HG02970 (cell line): ENCODE results near the gene SBK1.

ENCODE experiments used
- ATAC-seq: cut with Tn5 transposase; IDR thresholded peaks from one replicate; pipeline ENCODE4 v1.9.1; 2021; ENCODE audit warnings: mild to moderate bottlenecking, moderate library complexity, moderate number of reproducible peaks; ENCODE audit not compliant: unreplicated experiment, low FRiP score

The SBK1 gene

DNA sequence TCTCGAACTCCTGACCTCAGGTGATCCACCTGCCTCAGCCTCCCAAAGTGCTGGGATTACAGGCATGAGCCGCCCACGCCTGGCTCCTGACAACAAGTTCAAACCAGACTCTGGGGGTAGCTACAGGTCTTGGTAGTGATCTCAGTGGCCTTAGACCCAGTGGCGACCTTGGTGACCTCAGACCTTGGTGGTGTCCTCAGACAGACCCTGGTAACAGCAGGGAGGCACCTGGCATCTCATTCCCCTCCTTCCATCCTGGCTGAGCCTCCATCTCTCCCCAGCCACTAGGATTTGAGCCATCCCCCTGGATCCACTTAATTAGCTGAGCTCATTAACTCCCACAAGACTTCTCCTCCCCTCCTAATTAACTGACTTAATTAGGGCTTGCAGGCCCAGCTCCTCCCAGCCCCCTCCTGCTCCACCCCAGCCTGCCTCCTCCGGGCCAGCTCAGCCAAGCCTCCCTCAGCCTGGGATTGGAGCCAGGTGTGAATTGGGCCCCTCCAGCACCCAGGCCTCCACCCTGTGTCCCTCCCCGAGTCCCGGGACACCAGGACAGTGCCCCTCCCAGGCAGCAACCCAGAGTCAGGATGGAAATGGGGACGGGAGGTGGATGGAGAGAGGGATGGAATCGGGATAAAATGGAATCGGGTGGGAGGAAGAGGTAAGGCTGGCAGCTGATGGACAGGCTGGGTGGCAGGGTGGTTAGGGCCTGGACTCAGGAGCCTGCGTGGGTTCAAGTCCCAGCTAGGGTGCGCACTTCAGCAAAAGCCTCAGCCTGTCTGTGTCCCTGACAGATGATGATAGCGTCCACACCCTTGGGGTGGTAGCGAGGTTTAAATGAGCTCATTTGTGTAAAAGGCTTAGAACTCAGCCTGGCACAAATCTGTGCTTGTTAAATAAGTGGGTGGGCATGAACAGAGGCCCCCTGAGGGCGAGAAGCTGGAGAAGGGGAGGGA is 11.2 kb upstream of the SBK1 start:
- no peak for ATAC-seq

DNA sequence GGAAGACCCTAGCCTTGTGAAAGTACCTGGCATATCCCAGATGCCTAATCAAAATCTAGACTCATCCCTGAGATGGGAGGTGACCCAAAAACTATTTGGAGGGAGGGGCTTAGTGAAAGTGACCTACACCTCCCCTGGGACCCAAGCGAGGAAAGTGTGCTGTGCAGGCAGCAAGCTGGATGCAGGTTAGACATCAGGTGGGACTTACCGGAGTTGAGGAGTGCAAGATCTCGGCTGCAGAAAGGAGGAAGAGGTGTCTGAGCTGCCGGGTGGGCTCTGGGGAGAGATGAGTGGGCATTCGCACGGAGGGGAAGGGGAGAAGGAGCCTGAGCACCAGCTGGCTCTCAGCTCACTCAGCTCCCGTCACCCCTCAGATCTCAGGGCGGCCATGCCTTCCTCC is 10.3 kb upstream of the SBK1 start:
- no peak for ATAC-seq

DNA sequence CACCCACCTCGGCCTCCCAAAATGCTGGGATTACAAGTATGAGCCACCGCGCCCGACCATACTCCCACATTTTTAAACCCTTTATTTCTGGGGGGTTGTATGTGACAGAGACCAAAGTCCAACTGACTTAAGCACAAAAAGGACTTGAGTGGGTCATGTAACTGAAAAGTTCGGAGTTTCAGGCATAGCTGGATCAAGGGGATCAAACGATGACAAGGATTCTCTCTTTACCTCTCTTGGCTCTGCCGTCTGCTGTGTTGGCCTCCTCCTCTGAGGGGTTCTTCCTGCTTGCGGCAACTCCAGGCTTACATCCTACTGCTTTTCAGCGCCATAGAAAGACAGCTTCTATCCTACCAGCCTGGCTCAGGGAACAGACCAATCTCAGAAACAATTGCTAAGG is 9.2 kb upstream of the SBK1 start:
- no peak for ATAC-seq

DNA sequence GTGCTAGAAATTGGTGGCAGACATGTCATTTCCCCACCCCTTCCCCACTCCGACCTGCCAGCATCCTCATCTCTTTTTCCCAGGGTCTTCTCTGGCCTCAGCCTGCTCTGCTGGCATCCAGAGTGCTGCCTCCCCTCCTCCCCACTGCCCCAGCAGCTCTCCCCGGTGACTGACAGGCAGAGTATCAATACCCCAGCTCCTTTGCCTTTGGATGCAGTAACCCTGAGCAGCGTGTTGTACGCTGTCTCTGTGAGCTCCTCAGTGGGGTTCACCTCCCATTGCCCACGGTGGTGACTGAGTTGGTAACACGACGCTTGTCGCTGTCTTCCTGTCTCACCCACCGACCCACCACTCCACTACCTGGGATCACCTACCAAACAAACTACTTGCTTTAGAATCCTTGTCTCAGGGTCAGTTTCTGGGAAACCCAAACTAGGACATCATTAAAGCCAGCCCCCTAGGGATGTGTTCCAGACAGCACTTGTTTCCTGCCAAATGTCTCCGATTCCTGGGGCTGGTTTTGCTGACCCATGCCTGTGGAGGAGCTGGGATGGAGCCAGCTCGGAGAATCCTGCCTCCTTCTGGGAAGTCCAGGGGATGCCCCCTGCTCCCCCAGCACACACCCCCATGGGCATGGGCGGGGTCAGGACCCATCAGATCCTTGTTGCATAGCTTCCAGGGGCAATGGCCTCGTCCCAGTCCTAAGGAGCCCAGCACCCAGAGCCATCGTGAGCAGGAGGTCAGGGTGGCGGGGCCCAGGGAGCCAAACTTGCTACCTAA is 8.3 kb upstream of the SBK1 start:
- no peak for ATAC-seq

DNA sequence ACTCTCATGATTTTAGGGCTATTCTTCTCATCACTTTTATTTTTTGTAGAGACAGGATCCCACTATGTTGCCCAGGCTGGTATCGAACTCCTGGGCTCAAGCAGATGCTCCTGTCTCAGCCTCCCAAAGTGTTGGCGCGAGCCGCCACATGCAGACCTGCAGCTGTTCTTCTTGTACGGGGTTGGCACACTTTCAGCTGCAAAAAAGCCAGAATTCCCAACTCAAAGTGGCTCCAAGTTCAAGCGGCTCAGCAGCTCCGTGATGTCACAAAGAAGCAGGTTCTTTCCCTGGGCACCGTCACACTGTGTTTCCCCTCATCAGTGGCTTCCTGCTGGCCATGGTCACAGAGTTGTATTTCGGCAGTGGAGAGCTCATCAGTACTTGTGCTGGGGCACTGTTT is 6.7 kb upstream of the SBK1 start:
- ATAC-seq: no peak

DNA sequence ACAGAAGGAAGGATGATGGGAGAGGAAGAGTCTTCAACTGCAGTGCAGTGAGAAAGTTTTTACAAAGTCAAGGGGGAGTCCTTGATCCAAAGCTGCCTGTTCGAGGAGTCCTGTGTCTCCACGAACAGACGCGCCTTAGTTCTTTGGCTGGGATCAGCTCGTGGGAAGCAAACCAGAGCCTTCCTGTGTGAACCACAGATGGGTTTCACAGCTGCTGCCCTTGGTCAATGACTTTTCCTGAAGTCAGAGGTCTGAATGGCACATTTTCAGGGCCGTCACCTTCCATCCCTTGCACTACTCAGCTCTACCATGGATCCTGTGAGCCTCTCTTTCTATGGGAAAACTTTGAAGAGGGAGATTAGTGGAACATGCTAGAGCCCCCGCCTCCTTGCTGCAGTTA is 4.2 kb upstream of the SBK1 start:
- no peak for ATAC-seq

DNA sequence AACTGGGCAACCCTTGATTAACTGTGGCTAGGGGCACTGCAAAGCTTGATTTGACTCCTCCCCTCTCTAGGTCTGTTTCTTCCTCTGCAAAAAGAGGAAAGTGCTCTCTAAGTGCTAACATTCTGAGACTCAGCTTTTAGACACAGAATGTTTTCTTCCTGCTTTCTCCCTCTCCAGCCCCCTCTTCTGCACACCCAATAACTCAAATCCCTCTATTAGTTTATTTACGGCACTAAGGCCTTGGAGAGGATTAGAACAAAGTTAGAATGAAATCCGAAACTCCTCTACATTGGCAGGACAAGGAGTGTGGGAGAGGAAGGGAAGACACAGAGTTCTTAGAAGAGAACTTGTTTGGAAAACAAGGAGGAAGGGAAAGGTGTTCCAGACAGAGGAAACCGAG is 3.3 kb upstream of the SBK1 start:
- ATAC-seq: no peak

DNA sequence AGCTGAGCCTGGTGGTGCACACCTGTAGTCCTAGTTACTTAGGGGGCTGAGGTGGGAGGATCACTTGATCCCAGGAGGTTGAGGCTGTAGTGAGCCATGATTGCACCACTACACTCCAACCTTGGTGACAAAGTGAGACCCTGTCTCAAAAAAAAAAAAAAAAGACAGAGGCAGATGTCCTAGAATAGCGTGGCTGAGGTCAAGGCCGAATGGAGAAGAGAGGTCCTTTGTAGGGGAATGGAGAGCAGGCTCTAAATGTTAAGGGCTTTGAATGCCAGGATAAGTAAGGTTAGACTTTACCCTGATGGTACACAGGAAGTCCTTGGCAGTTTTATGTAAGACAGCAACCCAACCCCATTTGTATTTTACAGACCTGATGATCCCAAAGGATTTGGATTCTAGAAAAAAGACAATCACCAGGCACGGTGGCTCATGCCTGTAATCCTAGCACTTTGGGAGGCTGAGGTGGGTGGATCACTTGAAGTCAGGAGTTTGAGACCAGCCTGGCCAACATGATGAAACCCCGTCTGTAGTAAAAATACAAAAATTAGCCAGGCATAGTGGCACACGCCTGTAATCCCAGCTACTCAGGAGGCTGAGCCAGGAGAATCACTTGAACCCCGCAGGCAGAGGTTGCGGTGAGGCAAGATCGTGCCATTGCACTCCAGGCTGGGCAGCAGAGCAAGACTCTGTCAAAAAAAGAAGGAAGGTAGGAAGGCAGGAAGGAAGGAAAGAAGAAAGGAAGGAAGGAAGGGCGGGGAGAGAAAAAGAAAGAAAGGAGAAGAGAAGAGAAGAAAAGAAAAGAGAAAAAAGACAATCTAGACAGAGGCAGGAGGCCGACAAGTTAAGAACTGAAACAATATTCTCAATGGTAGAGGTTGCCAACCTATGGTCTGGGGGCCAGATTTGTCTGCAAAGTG is 2.1 kb upstream of the SBK1 start:
- ATAC-seq: no peak

DNA sequence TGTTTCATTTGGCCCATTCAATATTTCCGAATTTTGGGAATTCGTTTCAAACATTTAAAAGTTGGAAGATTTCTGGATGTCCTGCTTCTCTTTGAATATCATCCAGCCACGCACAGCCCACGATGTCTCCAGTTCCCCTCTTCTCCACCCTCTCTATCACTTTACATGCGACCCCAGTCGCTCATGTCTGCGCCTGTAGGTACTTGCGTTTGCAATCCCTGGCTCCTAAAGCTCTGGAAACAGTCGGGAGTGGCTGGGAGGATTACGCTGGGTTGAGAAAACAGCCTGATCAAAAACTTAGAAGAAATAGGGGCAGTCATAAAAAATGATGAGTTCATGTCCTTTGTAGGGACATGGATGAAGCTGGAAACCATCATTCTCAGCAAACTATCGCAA is 1.5 kb upstream of the SBK1 start:
- ATAC-seq: no peak

DNA sequence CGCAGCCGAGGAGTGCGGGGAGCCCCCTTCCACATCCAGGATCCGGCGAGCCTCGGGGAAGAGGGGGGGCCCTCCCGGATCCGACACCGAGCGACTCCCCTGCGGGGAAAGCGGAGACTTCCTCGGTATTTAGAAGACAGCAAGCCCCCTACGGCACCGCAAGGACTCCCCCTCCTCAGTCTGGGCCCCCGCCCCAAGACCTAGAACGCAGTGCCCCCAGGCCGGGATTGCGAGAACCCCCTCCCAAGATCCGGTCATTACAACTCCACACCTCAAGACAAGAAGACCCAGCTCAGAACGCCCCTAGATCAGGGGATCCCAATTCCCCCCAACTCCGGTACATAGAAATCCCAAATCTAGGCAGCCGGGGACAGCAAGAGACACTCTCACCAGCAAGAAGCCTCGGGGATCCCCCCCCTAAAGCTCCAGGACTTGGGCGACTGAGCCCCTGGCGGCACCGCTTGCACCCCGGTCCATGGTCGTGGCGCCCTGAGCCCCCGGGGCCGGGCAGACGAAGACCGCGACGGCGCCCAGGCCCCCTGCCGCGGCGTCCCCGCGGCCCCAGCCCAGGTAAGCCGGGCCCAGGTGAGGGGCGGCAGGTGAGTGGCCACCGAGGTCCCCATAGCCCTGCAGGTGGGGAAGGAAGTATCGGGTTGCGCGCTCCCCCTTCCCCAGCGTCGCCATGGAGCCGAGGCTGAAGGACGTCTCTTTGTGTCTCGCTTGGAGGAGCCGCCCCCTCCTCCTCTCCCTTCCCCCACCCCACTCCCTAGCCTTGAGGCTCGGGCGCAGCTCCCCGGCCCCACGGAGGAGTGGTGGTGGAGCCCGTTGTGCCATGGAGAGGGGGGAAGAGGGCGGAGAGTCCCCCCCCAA is 641 bp downstream of the SBK1 start:
- ATAC-seq: no peak

DNA sequence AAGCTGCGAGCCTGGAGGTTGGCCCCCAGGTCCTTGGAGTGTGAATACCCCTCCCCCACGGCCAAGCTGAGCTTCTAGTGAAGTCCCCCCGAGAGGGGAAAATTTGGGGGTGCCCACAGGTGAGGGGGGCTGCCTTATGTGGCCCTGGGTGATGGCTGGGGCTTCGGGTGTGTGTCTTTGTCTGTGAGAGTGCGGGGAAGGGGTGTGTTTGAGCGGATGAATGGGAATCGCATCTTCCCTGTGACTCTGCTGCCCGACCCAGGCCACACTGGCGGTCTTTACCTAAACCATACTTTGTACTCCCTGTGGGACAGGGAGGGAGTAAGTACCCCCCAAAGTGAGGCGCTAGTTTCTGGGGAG is 1.3 kb downstream of the SBK1 start:
- ATAC-seq: no peak

DNA sequence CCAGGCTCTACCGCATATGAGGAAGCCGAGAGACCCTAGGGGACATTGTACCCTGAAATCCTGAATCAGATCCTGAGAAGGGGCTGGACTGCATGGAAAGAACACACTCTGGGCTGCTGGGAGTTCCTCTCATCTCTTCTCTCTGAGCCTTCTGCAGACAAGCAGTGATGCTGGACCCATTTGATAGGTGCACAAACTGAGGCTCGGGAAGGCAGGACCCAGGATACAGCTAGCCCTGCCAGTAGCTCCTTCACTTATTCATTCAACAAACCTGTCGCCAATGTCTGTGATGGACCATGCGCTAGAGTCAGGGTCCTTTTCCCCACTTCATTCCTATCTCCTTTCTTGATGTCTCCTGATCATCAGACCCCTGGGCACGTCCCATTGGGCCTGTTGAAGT is 1.9 kb downstream of the SBK1 start:
- ATAC-seq: no peak

DNA sequence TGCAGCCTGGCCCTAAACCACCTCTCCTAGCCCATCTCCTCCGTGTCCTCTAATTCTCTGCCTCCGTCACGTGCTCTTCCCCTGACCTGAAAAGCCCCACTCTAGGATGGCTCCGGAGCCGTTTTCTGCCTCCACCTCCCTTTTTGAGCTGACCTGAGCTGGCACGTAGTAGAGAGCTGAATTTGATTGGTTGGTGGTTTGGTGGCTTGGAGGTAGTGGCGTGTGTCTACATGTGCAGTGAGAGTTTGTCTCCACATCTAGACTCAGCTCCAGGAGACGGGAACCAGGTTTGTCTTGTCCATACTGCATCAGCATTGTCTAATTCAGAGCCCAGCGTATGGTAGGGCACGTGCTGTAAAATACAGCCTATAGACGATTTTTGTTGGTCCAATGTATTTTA is 3.0 kb downstream of the SBK1 start:
- ATAC-seq: no peak

DNA sequence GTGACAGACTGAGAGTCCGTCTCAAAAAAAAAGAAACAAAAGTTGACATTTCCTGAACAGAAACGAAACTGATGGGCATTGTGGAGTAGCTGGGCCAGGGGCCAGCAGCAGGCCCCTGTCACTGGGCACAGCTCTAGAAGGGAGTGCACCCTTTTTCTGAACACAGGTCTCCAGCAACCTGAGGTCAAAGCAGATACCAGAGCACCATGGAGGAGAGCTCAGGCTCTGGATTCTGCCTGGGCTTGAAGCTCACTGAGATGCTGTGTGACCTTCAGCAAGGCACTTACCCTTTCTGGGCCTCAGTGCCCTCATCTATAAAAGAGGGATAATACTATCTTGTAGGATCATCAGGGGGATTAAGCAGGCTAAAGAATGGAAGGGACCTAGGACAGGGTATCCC is 5.0 kb downstream of the SBK1 start:
- no peak for ATAC-seq

DNA sequence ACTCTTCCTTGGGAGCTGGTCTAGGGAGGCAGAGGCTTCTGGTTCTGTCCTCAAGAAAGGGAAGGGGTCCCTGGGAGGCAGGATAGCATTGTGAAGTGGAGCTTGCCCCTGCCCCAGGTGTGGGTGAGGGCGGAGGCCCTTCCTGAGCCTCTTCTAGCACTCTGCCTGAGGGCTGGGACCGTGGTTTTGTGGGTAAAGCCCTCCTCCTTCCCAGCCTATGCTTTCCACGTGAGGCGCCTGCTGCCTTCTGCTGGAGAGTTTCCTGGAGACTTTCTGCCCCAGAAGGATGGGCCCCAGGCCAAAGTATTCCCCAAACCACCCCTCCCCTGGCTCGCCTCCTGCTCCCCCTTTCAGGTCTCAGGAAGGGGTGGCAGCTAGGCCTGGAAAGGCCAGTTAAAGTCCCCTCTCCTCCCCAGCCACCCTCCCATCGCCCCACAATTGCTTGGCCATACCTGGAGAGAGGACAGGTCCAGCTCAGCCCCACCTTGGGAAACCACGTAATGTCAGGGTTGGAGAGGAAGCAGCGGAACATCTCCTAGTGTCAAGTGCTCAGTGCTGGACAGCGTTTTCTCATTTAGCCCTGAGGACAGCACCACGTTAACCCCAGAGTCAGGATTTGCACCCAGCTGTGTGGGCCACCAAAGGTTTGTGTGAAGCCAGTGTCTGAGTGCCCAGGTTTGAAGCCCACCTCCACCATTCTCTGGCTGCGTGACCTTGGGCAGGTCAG is 5.6 kb downstream of the SBK1 start:
- ATAC-seq: no peak

DNA sequence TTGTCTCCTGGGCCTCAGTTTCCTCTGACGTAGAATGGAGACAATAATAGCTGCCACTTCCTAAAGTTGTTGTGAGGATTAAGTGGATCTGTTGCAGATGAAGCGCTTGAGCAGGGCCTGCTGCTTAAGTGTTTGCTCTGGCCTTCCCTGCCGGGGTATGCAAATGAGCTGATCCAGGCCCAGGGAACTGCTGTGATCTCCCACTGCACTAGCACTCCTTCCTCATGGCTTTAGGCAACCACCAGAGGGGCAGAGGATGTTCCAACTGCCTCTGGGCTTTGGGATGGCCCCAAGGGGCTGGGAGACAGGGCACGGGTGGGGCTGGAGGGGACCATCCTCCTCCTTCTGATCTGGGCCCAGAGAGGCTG is 6.2 kb downstream of the SBK1 start:
- no peak for ATAC-seq

DNA sequence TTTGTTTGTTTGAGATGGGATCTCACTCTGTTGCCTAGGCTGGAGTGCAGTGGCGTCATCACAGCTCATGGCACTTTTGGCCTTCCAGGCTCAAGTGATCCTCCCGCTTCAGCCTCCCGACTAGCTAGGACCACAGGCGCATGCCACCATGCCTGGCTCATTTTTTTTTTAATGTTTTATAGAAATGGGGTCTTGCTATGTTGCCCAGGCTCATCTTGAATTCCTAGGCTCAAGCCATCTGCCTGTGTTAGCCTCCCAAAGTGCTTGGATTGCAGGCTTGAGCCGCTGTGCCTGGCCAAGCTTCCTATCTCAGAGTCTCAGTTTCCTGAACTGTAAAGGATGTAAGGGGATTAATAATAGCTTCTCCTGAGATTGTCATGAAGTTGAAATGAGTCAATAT is 8.0 kb downstream of the SBK1 start:
- no peak for ATAC-seq

DNA sequence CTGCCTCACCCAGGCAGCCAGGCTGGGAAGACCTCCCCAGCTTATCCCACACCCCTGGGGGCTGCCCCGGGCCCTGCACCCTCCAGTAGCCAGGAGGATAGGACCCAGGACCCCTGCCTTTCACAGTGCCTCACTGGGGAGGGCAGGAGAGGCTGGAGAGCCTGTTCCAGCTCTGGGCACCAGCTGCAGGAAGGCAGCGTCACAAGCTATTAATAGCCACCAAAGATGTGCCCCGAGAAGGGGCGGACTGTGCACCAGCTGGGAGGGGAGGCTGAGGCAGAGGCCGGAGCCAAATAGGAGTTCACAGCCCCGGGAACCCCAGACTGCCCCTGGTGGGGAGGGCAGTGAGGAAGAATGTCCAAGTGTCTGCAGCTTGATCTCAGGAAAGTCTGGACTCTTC is 8.8 kb downstream of the SBK1 start:
- no peak for ATAC-seq

DNA sequence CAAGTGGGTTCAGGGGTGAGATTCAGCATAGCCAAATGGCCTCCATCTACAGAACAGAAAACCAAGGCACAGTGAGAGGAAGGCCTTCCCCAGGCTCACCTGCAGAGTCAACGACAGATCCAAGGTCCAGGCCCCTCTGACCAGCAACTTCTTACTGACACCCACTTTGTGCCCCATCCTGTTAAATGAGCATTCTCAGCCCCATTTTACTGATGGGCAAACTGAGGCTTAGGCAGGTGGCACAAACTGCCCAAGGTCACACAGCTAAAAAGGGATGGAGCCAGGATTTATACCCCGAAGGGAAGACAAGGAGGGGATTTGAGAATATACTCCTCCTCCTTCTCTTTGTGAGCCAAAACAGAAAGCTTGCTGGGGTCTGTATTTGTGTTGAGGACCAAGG is 9.3 kb downstream of the SBK1 start:
- ATAC-seq: no peak
